ENCODE measurements around the gene SRBD1.
A peak's percentile ranks its signal among the peaks of the same experiment; 100 is the strongest.

The SRBD1 gene

GRCh38 chr2:45611020-45611859, at the start of gene SRBD1:
TSS of gene SRBD1 (minus strand) at chr2:45611267. CDS start at chr2:45605441, 5,826 bp downstream.
- peak; percentile 88 to 96 for DNase-seq

DNA sequence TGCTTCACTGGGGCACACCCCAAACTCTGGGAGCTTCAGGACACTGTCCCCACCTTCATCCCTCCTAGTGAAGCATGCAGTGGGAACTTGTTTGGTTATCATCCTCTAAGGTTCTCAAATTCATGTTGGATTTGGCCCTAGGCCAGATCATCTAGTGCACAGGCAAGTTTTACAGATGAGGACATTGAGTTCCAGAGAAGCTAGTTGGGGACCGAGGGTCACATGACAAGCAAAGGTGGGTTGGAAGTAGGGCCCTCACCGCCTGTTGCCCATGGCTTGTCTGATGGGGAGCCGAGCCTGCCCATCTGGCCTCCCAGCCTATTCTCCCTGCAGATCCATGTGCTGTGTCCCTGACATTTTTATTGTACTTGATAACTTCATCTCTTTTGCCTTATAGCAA, 43.2 kb upstream of the SRBD1 start:
- no peak for DNase-seq

- no peak for DNase-seq
Measured at GRCh38 chr2:45653122-45653913, 42.3 kb upstream of the SRBD1 start.

- peak in 1 of 2 experiments; percentile 31 for DNase-seq
Measured at GRCh38 chr2:45652090-45653031, 41.3 kb upstream of the SRBD1 start.

DNA sequence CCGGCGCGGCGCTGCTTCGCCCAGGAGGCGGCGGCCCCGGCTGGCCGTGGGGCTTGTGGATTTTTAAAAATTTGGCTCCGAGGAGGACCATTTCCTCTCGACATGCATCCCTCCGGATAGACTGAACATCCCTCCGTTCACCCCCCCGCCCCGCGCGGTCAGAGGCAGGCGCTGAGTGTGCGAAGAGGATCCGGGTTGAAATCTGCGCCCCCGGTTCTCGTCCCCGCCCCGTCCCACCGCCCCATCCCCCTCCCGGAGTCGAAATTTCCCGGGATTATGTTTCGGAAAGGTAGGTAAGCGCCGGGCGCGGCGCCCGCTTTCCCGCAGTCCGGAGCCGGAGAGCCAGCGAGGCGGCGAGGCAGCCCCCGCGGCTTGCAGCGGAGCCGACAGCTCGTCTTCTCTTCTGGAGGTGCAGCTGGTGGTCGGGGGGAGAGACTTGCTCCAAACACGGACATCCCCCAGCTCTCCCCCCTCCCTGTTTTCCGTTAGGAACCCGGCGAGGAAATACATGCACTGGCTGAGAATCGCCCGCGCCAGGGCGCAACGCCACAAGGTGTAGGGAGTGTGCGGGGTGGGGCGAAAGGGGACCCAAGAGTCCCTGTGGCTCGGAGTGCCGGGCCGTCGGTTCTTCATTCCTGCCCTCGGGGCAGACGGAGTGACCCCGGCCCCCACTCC, 40.5 kb upstream of the SRBD1 start, which contains the start of gene PRKCE:
Gene PRKCE (plus strand): TSS at position 261 of the 675 bp plus-strand sequence.
- DNase-seq: peak in 1 of 2 experiments; percentile 64

DNA sequence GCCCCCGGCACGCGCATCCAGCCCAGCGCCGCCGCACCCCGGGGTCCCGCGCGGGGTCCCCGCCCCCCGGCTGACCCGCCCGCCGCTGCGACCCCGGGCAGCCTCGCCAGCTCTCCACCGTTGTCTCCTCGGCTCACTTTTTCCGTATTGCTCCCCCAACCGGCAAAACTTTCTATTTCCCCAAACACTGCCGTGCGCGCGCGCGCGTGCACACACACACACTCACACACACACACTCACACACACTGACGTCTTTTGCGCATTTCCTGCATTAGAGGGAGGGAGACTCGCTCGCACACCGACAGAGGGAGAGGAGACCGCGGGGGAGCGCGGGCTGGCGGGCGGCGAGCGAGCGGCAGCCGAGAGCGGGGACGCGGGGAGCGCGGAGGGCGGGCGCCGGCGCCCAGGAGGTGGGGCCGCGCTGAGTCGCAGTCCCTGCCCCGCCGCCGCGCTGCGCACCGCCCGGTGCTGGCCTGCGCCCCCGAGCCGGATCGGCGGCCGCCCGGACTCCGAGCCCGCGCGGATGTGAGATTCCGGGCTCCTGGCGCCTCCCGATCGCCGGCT, 39.9 kb upstream of the SRBD1 start:
- DNase-seq: peak in 1 of 2 experiments; percentile 82

DNA sequence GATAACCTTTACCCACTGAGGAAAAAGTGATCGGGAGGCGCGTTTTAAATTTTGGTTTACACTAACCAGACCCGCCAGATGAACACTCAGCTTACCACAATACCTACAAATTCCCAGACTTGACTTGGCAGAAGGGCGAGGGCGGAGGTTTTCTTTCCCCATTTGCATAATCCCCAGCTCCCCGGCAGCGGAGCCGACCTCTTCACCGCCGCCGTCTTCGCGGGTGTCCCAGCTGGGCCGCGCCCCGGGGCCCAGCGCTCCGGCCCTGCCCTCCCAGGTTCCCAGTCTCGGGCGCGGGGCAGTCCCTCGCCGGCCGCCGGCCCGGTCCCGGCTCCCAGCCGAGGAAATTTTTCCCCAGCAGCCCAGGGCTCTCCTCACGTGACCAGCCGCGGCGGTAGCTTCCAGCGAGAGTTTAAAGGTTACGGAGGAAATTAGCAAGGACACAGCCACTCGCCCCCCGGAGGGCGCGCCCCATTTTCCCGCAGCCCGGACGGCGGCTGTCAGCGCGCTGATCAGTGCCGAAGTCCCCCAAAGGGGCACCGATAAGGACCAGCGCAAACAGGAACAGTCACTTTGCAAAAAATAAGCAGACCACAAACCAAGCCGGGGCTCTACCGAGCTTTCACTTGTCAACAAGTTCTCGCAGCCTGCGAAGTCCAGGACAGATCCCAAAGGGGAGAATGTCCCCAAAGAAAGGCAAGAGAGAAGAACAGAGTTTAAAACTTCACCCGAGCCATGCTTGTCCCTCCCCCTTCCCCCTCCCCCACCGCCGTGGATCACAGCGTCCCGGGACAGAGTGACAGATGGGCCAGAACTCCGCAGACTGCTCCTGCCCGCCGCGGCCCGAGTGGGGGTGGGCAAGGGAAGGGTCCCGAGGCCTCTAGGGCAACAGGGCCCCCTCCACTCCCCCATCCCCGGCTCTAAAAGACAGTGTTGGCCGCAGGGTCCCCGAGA, 39.1 kb upstream of the SRBD1 start:
- DNase-seq: peak in 1 of 2 experiments; percentile 56

GRCh38 chr2:45649462-45649857, 38.4 kb upstream of the SRBD1 start:
- DNase-seq: no peak

GRCh38 chr2:45648636-45649035, 37.6 kb upstream of the SRBD1 start:
- DNase-seq: no peak

DNA sequence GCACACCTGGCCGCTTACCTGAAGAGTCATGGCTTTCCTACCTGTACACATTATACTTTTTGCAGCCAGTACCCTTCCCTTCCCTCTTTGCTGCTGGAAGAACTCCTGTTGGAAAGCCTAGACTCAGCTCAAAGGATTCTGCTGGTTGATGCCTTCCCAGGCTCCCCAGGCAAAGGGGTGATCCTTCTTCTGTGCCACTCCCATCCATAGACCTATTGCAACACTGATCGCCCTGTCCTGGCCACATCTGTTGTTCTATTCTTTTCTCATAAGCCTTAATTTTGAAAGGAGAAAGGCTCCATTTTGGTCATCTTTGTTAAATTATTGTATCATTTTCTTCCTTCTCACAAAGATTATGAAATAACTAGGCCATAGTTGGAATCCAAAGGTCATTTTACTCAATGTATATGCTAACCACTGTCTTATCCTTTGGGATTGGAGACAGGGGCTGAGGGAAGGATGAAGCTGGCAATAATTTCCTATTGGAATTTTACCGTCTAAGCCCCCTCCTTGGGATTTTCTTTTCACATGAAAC, 37.0 kb upstream of the SRBD1 start:
- DNase-seq: no peak

DNA sequence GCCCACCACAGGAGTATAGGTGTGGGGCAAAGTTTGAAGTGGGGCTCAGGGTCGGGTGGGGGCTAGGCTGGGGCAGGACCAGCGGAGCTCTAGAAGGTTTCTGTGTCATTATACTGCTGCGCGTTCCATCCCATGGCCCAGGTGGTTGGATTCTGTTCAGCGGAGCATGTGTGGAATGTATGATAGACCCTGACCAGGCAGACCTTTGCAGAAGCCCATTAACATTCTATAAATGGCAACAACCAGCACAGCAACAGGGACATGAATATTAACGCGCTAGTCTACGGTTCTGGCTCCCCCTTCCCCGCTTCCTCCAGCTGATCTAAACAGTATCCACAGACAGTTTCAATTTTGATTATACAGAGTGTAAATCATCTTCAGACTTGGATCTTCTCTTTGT, 36.3 kb upstream of the SRBD1 start:
- peak in 1 of 2 experiments; percentile 16 for DNase-seq

DNA sequence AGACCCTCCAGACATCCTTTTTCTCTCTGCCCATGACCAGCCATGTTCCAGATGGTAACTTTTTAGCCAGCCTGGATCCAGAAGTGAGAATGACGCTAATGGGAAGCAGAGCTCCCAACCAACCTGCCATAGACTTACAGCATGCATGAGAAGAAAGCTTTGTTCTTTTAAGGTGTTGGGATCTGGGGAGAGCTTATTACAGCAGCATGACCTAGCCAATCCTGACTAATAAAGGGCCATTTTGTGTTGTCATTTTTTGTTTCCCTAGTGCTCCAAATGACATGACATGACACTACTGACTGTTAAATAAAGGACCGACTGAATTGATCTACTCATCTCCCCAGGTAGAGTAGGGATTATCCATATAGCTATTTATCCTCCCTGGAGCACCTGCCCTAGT, 35.2 kb upstream of the SRBD1 start:
- DNase-seq: no peak

- peak in 1 of 2 experiments; percentile 73 for DNase-seq
Measured at GRCh38 chr2:45643543-45644542, 32.8 kb upstream of the SRBD1 start.

GRCh38 chr2:45643095-45643494, 32.0 kb upstream of the SRBD1 start:
- DNase-seq: no peak

GRCh38 chr2:45640576-45640975, 29.5 kb upstream of the SRBD1 start:
- no peak for DNase-seq

- no peak for DNase-seq
Measured at GRCh38 chr2:45637440-45637839, 26.4 kb upstream of the SRBD1 start.

DNA sequence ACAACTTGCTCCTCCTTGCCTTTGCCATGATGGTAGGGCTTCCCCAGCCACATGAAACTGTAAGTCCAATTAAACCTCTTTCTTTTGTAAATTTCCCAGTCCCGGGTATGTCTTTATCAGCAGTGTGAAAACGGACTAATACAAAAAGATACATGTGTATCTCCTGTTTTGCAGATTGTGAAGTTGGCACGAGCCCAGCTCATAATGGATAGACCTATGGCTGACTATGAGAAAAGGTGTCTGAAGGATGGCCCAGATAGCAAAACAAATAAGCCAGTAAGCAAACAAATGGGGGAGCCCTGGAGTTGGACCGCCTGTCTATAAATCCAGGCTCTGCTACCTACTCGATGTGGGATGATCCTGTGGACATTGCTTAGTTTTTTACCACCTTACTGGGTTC, 24.9 kb upstream of the SRBD1 start:
- no peak for DNase-seq

DNA sequence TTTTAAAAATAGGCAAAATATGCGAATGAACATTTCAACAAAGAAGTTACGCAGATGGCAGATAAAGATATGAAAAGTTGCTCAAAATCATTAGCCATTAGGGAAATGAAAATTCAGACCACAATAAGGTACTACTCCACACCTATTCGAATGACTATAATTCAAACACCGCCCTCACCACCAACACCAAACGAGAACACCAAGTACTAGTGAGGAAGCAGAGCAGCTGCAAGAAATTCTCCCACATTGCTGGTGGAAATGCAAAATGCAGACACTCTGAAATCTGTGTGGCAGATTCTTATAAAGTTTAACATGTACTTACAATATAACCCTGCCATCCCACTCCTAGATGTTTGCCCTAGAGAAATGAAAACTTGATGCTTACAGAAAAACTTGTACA, 23.2 kb upstream of the SRBD1 start:
- DNase-seq: no peak

- no peak for DNase-seq
Measured at GRCh38 chr2:45631955-45632354, 20.9 kb upstream of the SRBD1 start.
